Measurements from ENCODE around the gene TBX10.
A peak's percentile ranks its signal among the peaks of the same experiment; 100 is the strongest.
"Not testable (repeated sequence)": the region's sequence is repeated elsewhere in the genome, so short reads cannot be mapped to it uniquely, and the experiment has no call there.

TBX10 gene

GRCh38 chr11:67630228-67630942 lies 9.2 kb downstream of the TBX10 start:
- peak; percentile 96 for DNase-seq

GRCh38 chr11:67629386-67630227 lies 10.0 kb downstream of the TBX10 start, which contains the start of gene NUDT8:
NUDT8 (minus strand) TSS chr11:67629937; CDS start chr11:67629911, 26 bp downstream.
- peak; percentile 73 for DNase-seq

- no peak for DNase-seq
These were observed 10.7 kb downstream of the TBX10 start for GRCh38 chr11:67628710-67629385.

- no peak for DNase-seq
These were observed 11.5 kb downstream of the TBX10 start for GRCh38 chr11:67627812-67628624.

- no peak for DNase-seq
These were observed 12.1 kb downstream of the TBX10 start for GRCh38 chr11:67627441-67627811.

- DNase-seq: no peak
These were observed 12.6 kb downstream of the TBX10 start for GRCh38 chr11:67626970-67627369.

- DNase-seq: not testable (repeated sequence)
These were observed 13.3 kb downstream of the TBX10 start for GRCh38 chr11:67626131-67626833.

- DNase-seq: not testable (repeated sequence)
These were observed 15.8 kb downstream of the TBX10 start for GRCh38 chr11:67623795-67624194.

- DNase-seq: not testable (repeated sequence)
These were observed 16.7 kb downstream of the TBX10 start for GRCh38 chr11:67622905-67623304.

GRCh38 chr11:67621928-67622327 lies 17.6 kb downstream of the TBX10 start:
- DNase-seq: not testable (repeated sequence)

- DNase-seq: not testable (repeated sequence)
These were observed 18.9 kb downstream of the TBX10 start for GRCh38 chr11:67620621-67621020.

GRCh38 chr11:67619683-67620618 lies 19.6 kb downstream of the TBX10 start:
- DNase-seq: not testable (repeated sequence)

- DNase-seq: not testable (repeated sequence)
These were observed 20.5 kb downstream of the TBX10 start for GRCh38 chr11:67618901-67619659.

- no peak for DNase-seq
These were observed 22.2 kb downstream of the TBX10 start for GRCh38 chr11:67617243-67617953.

GRCh38 chr11:67616431-67617242 lies 22.9 kb downstream of the TBX10 start:
- DNase-seq: no peak

- DNase-seq: no peak
These were observed 23.7 kb downstream of the TBX10 start for GRCh38 chr11:67615728-67616430.

All from fibroblast of skin of right quadriceps (primary cell).